SK-N-SH treated with all-trans-retinoic acid at 6 μM for 48 hours (cell line): ENCODE data around the gene CRY1.

Experiments used
- CREB5 ChIP-seq: fragments of 250-450 bp; sonication (Bioruptor Pico); IDR thresholded peaks from 2 replicates; pipeline ENCODE4 v1.5.1; 2020; ENCODE audit warnings: low read depth, mild to moderate bottlenecking, moderate library complexity
- ESRRG ChIP-seq: fragments of 250-450 bp; sonication (Bioruptor Pico); IDR thresholded peaks from 2 replicates; pipeline ENCODE4 v1.6.1; 2021; ENCODE audit warnings: mild to moderate bottlenecking
- OSR1 ChIP-seq: fragments of 250-450 bp; sonication (Bioruptor Pico); IDR thresholded peaks from 2 replicates; pipeline ENCODE4 v1.8.0; 2022; ENCODE audit warnings: moderate library complexity, mild to moderate bottlenecking, inconsistent platforms
- RARB ChIP-seq: fragments of 250-450 bp; sonication (Bioruptor Pico); IDR thresholded peaks from 2 replicates; pipeline ENCODE4 v1.8.0; 2021; ENCODE audit warnings: mild to moderate bottlenecking, moderate library complexity
- TF ChIP-seq, protein P1 (sequence below): fragments of 250-450 bp; sonication (Bioruptor Pico); IDR thresholded peaks from 2 replicates; pipeline ENCODE4 v1.8.0; 2020; ENCODE audit warnings: mild to moderate bottlenecking, moderate library complexity, borderline replicate concordance

DNA sequence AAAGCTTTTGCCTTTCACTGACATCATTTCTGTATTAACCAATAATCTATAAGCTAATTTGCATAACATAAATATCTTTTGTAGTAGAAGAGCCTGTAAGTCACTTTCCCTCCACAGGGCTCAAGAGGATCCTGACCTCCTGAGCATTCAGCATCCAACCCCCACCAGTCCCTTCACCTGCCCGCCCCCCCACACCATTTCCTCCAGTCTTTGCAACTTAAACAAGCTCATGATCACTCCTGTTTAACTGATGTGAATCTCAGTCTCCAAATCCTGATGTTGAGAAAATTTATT is 12.0 kb upstream of the CRY1 start:
- TF ChIP-seq OSR1 (no peak), CREB5 (CRISPR knock-in tag) (no peak), RARB (CRISPR knock-in tag) (no peak), ESRRG (CRISPR knock-in tag) (no peak)
- TF ChIP-seq, protein P1, sequence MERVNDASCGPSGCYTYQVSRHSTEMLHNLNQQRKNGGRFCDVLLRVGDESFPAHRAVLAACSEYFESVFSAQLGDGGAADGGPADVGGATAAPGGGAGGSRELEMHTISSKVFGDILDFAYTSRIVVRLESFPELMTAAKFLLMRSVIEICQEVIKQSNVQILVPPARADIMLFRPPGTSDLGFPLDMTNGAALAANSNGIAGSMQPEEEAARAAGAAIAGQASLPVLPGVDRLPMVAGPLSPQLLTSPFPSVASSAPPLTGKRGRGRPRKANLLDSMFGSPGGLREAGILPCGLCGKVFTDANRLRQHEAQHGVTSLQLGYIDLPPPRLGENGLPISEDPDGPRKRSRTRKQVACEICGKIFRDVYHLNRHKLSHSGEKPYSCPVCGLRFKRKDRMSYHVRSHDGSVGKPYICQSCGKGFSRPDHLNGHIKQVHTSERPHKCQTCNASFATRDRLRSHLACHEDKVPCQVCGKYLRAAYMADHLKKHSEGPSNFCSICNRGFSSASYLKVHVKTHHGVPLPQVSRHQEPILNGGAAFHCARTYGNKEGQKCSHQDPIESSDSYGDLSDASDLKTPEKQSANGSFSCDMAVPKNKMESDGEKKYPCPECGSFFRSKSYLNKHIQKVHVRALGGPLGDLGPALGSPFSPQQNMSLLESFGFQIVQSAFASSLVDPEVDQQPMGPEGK (CRISPR knock-in tag): no peak
